ENCODE results near the gene OGN. TPM values are rescaled to one million over a fixed set of nuclear protein-coding genes. Genes with fewer than 3 reads are reported as not detected.

OGN gene
- total RNA-seq, 1 experiment from 2014 or later = 0.95 TPM

- TF ChIP-seq CTCF (conservative IDR thresholded peaks at IDR 0.05; ENCODE audit: low read depth, low read length) = no peak
- TF ChIP-seq EZH2 (IDR thresholded peaks at IDR 0.05; ENCODE audit: borderline replicate concordance, low read depth, low read length, poor library complexity, severe bottlenecking) = no peak
- H3K27ac ChIP-seq (ENCODE audit: low read depth, low read length, poor library complexity, severe bottlenecking) = no peak overlapping the region
- ChIA-PET POLR2A (ENCODE audit: low non-redundant PET) (no interaction called here), CTCF (no interaction called here)
- no TSS peak for BruUV-seq (replicated peaks)
- H3K27me3 ChIP-seq (replicated peaks; ENCODE audit: insufficient read depth, low read depth, low read length, poor library complexity) = no peaks in the 10 kb centered on the region
- no peak overlapping the region for H3K4me3 ChIP-seq (ENCODE audit: low read depth, low read length, poor library complexity, severe bottlenecking)
- no peaks in the 10 kb centered on the region for H3K4me1 ChIP-seq (ENCODE audit: insufficient read depth, low read length, poor library complexity, severe bottlenecking)
- DNase-seq (ENCODE audit: low spot score) = no peak
- H3K9me3 ChIP-seq (ENCODE audit: low read depth, low read length, poor library complexity, severe bottlenecking) = no peaks in the 10 kb centered on the region
- H3K36me3 ChIP-seq (ENCODE audit: insufficient read depth, low read length, poor library complexity, severe bottlenecking) = no peaks in the 10 kb centered on the region
- intact Hi-C loops (cut with micrococcal nuclease; ENCODE audit: unreplicated experiment) = loop anchor here (5.0 kb wide), 1 partner anchor 108 kb away; the partner anchor contains the start of genes CENPP and NOL8
These were observed 30.9 kb upstream of the OGN start for GRCh38 chr9:92435263-92435662.

GRCh38 chr9:92432972-92433548 lies 28.7 kb upstream of the OGN start:
- DNase-seq (ENCODE audit: low spot score) = no peak
- Histone ChIP-seq H3K4me3 (ENCODE audit: low read depth, low read length, poor library complexity, severe bottlenecking) (no peak overlapping the region), H3K36me3 (ENCODE audit: insufficient read depth, low read length, poor library complexity, severe bottlenecking) (no peaks in the 10 kb centered on the region), H3K27ac (ENCODE audit: low read depth, low read length, poor library complexity, severe bottlenecking) (no peak overlapping the region), H3K27me3 (replicated peaks; ENCODE audit: insufficient read depth, low read depth, low read length, poor library complexity) (no peaks in the 10 kb centered on the region), H3K9me3 (ENCODE audit: low read depth, low read length, poor library complexity, severe bottlenecking) (no peaks in the 10 kb centered on the region), H3K4me1 (ENCODE audit: insufficient read depth, low read length, poor library complexity, severe bottlenecking) (no peaks in the 10 kb centered on the region)
- POLR2A ChIA-PET (ENCODE audit: low non-redundant PET) = interaction anchor here (0.7 kb wide), 1 partner anchor 175 kb away, joined by 3 read pairs; no protein-coding TSS in a partner anchor
- TF ChIP-seq EZH2 (IDR thresholded peaks at IDR 0.05; ENCODE audit: borderline replicate concordance, low read depth, low read length, poor library complexity, severe bottlenecking) = no peak
- no peak for TF ChIP-seq CTCF (conservative IDR thresholded peaks at IDR 0.05; ENCODE audit: low read depth, low read length)
- intact Hi-C loops (cut with micrococcal nuclease; ENCODE audit: unreplicated experiment) = no loop called here
- no TSS peak for BruUV-seq (replicated peaks)
- CTCF ChIA-PET = no interaction called here

GRCh38 chr9:92432350-92432749 lies 28.0 kb upstream of the OGN start:
- no peak for TF ChIP-seq CTCF (conservative IDR thresholded peaks at IDR 0.05; ENCODE audit: low read depth, low read length)
- TF ChIP-seq EZH2 (IDR thresholded peaks at IDR 0.05; ENCODE audit: borderline replicate concordance, low read depth, low read length, poor library complexity, severe bottlenecking) = no peak
- ChIA-PET POLR2A (ENCODE audit: low non-redundant PET) (no interaction called here), CTCF (interaction anchor here (0.8 kb wide), 1 partner anchor 44 kb away, joined by 3 read pairs; no protein-coding TSS in a partner anchor)
- no TSS peak for BruUV-seq (replicated peaks)
- Histone ChIP-seq H3K4me1 (ENCODE audit: insufficient read depth, low read length, poor library complexity, severe bottlenecking) (no peaks in the 10 kb centered on the region), H3K27me3 (replicated peaks; ENCODE audit: insufficient read depth, low read depth, low read length, poor library complexity) (no peaks in the 10 kb centered on the region), H3K9me3 (ENCODE audit: low read depth, low read length, poor library complexity, severe bottlenecking) (no peaks in the 10 kb centered on the region), H3K27ac (ENCODE audit: low read depth, low read length, poor library complexity, severe bottlenecking) (no peak overlapping the region), H3K4me3 (ENCODE audit: low read depth, low read length, poor library complexity, severe bottlenecking) (no peak overlapping the region), H3K36me3 (ENCODE audit: insufficient read depth, low read length, poor library complexity, severe bottlenecking) (no peaks in the 10 kb centered on the region)
- intact Hi-C loops (cut with micrococcal nuclease; ENCODE audit: unreplicated experiment) = no loop called here
- DNase-seq (ENCODE audit: low spot score) = no peak
